Endothelial cell of umbilical vein (primary cell): ENCODE data around the gene CCS. TPM values are rescaled to one million over a fixed set of nuclear protein-coding genes. Genes with fewer than 3 reads are reported as not detected.

Experiments
- BruUV-seq: library from RNA; stranded (reverse); fragments of 400-500 nt; replicated peaks from 2 replicates; lab custom pipeline; 2021; lab: Mats Ljungman, UMichigan
- CTCF ChIA-PET: fragments of 300-600, 350-600 bp; sonication (Branson Sonifier 250); formaldehyde crosslinking; loops from one replicate; lab custom pipeline; 2021; ENCODE audit warnings: antibody characterized with exemption, inconsistent platforms; lab: Charles Lee
- POLR2A ChIA-PET: fragments of 300-600, 350-600 bp; sonication (Branson Sonifier 250); formaldehyde crosslinking; loops from one replicate; lab custom pipeline; 2021; ENCODE audit warnings: antibody characterized with exemption, inconsistent platforms; lab: Charles Lee
- DNase-seq: peaks from one replicate; pipeline ENCODE4 v3.0.0-alpha.2; 2011; ENCODE audit warnings: low read depth, low spot score
- FAIRE-seq: peaks from 2 replicates; lab custom pipeline; 2011; peaks lifted over from hg19 to GRCh38; lab: Jason Lieb, UNC
- H2AFZ ChIP-seq: 2 replicates; pipeline ENCODE4 v1.6.0; 2012; ENCODE audit warnings: low read depth, low read length, control low read depth, inconsistent platforms
- H3K27ac ChIP-seq: 2 replicates; pipeline ENCODE4 v1.5.1; 2011; ENCODE audit warnings: low read depth, mild to moderate bottlenecking, control low read depth, low read length, moderate library complexity; ENCODE audit not compliant: insufficient read depth
- H3K27me3 ChIP-seq, 2 experiments: 2 replicates each; pipeline versions ENCODE4 v1.6.0 to v1.6.1; 2011; ENCODE audit warnings: low read length in 2 of 2, mixed read lengths in 1 of 2; ENCODE audit not compliant: control insufficient read depth in 2 of 2, insufficient read depth in 2 of 2
- H3K36me3 ChIP-seq, 2 experiments: 2 replicates in 1 of 2; 3 replicates in 1 of 2; pipeline ENCODE4 v1.5.1; 2011; ENCODE audit warnings: low read length in 2 of 2, mild to moderate bottlenecking in 1 of 2, moderate library complexity in 1 of 2; ENCODE audit not compliant: control insufficient read depth in 2 of 2, insufficient read depth in 2 of 2; ENCODE audit errors: extremely low read depth in 1 of 2
- H3K4me1 ChIP-seq: 3 replicates; pipeline ENCODE4 v1.5.1; 2011; ENCODE audit warnings: mild to moderate bottlenecking, low read length; ENCODE audit not compliant: control insufficient read depth, insufficient read depth; ENCODE audit errors: extremely low read depth
- H3K4me2 ChIP-seq: 2 replicates; pipeline ENCODE4 v1.6.1; 2011; ENCODE audit warnings: low read length, control low read depth, mixed read lengths; ENCODE audit not compliant: insufficient read depth
- H3K4me3 ChIP-seq, 3 experiments: fragments of 200-600 bp in 1 of 3; sonication (generic), shearing (Covaris generic) in 1 of 3; replicated peaks in 1 of 3; 2 replicates each; pipeline ENCODE4 v1.5.1; 2011 to 2016; ENCODE audit warnings: control low read depth in 3 of 3, low read length in 3 of 3, mild to moderate bottlenecking in 2 of 3, inconsistent platforms in 1 of 3, low read depth in 1 of 3, moderate library complexity in 1 of 3; ENCODE audit not compliant: insufficient read depth in 1 of 3
- H3K79me2 ChIP-seq: 2 replicates; pipeline ENCODE4 v1.6.0; 2012; ENCODE audit warnings: low read length, inconsistent platforms; ENCODE audit not compliant: control insufficient read depth, insufficient read depth
- H3K9ac ChIP-seq: replicated peaks from 2 replicates; pipeline ENCODE3; 2011; ENCODE audit warnings: low read length, control low read depth; ENCODE audit not compliant: insufficient read depth; ENCODE audit errors: extremely low read depth
- H3K9me1 ChIP-seq: replicated peaks from 3 replicates; pipeline ENCODE4 v1.6.0; 2011; ENCODE audit warnings: mild to moderate bottlenecking, low read length; ENCODE audit not compliant: control insufficient read depth, insufficient read depth; ENCODE audit errors: extremely low read depth
- H3K9me3 ChIP-seq: replicated peaks from 2 replicates; pipeline ENCODE4 v1.5.1; 2012; ENCODE audit warnings: low read length, inconsistent platforms; ENCODE audit not compliant: control insufficient read depth, insufficient read depth
- H4K20me1 ChIP-seq: replicated peaks from 2 replicates; pipeline ENCODE3; 2011; ENCODE audit warnings: mild to moderate bottlenecking, low read length; ENCODE audit not compliant: control insufficient read depth, insufficient read depth; ENCODE audit errors: extremely low read depth
- CTCF ChIP-seq, 2 donors: IDR thresholded peaks; 1 replicate in 1 of 2; 2 replicates in 1 of 2; pipeline ENCODE4 v1.5.1; 2011; ENCODE audit warnings: low read length in 2 of 2, mild to moderate bottlenecking in 2 of 2, moderate library complexity in 2 of 2, control low read depth in 1 of 2, inconsistent platforms in 1 of 2, low read depth in 1 of 2; ENCODE audit not compliant: insufficient read depth in 1 of 2; ENCODE audit errors: extremely low read depth in 1 of 2
- EZH2 ChIP-seq: IDR thresholded peaks from 2 replicates; pipeline ENCODE4 v1.6.1; 2012; ENCODE audit warnings: borderline replicate concordance, low read depth, mild to moderate bottlenecking, moderate library complexity, low read length, inconsistent platforms; ENCODE audit not compliant: severe bottlenecking
- FOS ChIP-seq: IDR thresholded peaks from 2 replicates; pipeline ENCODE4 v1.6.1; 2011; ENCODE audit warnings: mild to moderate bottlenecking, low read length, moderate library complexity, borderline replicate concordance; ENCODE audit not compliant: insufficient read depth
- GATA2 ChIP-seq: IDR thresholded peaks from 2 replicates; pipeline ENCODE4 v1.7.0; 2011; ENCODE audit warnings: low read depth, mild to moderate bottlenecking, moderate library complexity, mixed read lengths, low read length; ENCODE audit not compliant: insufficient read length, insufficient read depth
- JUN ChIP-seq: IDR thresholded peaks from 2 replicates; pipeline ENCODE4 v1.6.1; 2011; ENCODE audit warnings: borderline replicate concordance, low read depth; ENCODE audit not compliant: insufficient read length, insufficient read depth
- MAX ChIP-seq: IDR thresholded peaks from 2 replicates; pipeline ENCODE4 v1.6.1; 2011; ENCODE audit not compliant: insufficient read depth, insufficient read length
- MYC ChIP-seq: IDR thresholded peaks from one replicate; pipeline ENCODE4 v1.6.1; 2011; ENCODE audit warnings: mild to moderate bottlenecking, low read depth, low read length
- POLR2A ChIP-seq: IDR thresholded peaks from 2 replicates; pipeline ENCODE4 v1.6.1; 2012; ENCODE audit warnings: low read depth, mild to moderate bottlenecking, control low read depth, low read length
- POLR2AphosphoS5 ChIP-seq: IDR thresholded peaks from 2 replicates; pipeline ENCODE4 v1.6.1; 2012; ENCODE audit warnings: low read depth, mild to moderate bottlenecking, control low read depth, low read length, moderate library complexity; ENCODE audit not compliant: insufficient read depth
- dilution Hi-C: fragments of 300-500 bp; cut with MboI; formaldehyde crosslinking; loops from one replicate; pipeline ENCODE4 v1.15.0; 2019; ENCODE audit warnings: low sequenced_read_pairs; ENCODE audit not compliant: extremely low pct_ligation_motif_present
- intact Hi-C: fragments of 100-400 bp; cut with micrococcal nuclease; formaldehyde crosslinking; loops from one replicate; pipeline ENCODE4 v1.10.0; 2022
- polyA plus RNA-seq, 4 experiments: library from polyadenylated mRNA; depleted of rRNA in 3 of 4; stranded (reverse) in 3 of 4; unstranded in 1 of 4; fragments of >200 nt; gene quantifications; 2 replicates each; pipeline versions ENCODE4 v1.2.1 to v1.2.3, GENCODE V29; 2011 to 2012; ENCODE audit warnings: missing spikeins in 1 of 4
- total RNA-seq: library from RNA; stranded (reverse); gene quantifications from 2 replicates; pipeline ENCODE4 v1.2.3, GENCODE V29; 2021

The CCS gene
- total and polyA plus RNA-seq, 2 donors (not counting 3 experiments of a cell fraction or from before 2014, with no cell fraction given) = 38.7 to 39.0 TPM

- POLR2A ChIA-PET = no interaction called here
- dilution Hi-C loops (no loop called here), intact Hi-C loops (no loop called here)
- H3K36me3 ChIP-seq = peaks cover 6 to 13% of the 10 kb centered on the region in 2 experiments
- TF ChIP-seq CTCF (IDR thresholded peaks at IDR 0.05; ENCODE audit: extremely low read depth in 1 of 2, insufficient read depth in 1 of 2, low read depth in 1 of 2, low read length in 2 of 2) (no peak), MYC (no peak), POLR2AphosphoS5 (no peak), POLR2A (no peak), GATA2 (no peak), MAX (no peak), JUN (no peak), EZH2 (no peak), FOS (no peak)
- no TSS peak for BruUV-seq
- no peaks in the 10 kb centered on the region for H3K9me1 ChIP-seq
- H3K4me3 ChIP-seq = no peak overlapping the region
- H4K20me1 ChIP-seq = peaks cover 14% of the 10 kb centered on the region
- H2AFZ ChIP-seq = no peak overlapping the region
- H3K4me2 ChIP-seq = no peak overlapping the region
- no peak overlapping the region for H3K27ac ChIP-seq
- peaks cover 28% of the 10 kb centered on the region for H3K4me1 ChIP-seq
- CTCF ChIA-PET = interaction anchor here (0.7 to 1.3 kb wide), 2 partner anchors 9 to 42 kb away, joined by 3 to 5 read pairs; no protein-coding TSS in a partner anchor
- no peaks in the 10 kb centered on the region for H3K27me3 ChIP-seq
- no peaks in the 10 kb centered on the region for H3K9me3 ChIP-seq
- no peak for DNase-seq
- H3K79me2 ChIP-seq = peaks cover 87% of the 10 kb centered on the region
- H3K9ac ChIP-seq = no peak overlapping the region
- FAIRE-seq = no peak
These were observed 43.4 kb downstream of the CCS start for GRCh38 chr11:66636411-66636810.
